Measurements from ENCODE around the gene ANOS1.

DNA sequence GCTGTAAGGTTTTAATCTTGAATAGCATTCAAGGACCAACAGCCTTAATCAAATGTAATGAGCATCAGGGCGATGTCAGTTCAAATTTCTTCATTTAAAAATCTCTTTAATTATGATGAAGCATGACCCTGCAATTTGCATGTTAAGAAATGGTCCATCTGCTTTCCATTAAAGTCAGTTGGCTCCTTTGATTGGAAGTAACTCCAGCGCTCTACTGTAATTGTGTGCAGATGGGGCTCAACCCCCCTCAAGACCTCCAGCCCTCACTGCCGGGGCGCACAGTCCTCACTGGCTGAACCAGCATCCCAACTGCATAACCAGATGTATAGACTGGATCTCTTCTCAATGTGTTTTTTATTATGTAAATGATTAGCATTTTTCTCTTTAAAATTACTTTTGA lies 140.4 kb downstream of the ANOS1 start:
- TF ChIP-seq POLR2AphosphoS5 (IDR thresholded peaks at IDR 0.05; ENCODE audit: borderline replicate concordance, low read depth, low read length) (no peak), EZH2 (IDR thresholded peaks at IDR 0.05) (no peak), FOXP2 (optimal IDR thresholded peaks at IDR 0.05; ENCODE audit: control extremely low read depth, extremely low read length, insufficient read depth) (no peak)
